Liver (tissue), 3 donors: ENCODE results near the gene GCKR.
"Not testable (repeated sequence)": the region's sequence is repeated elsewhere in the genome, so short reads cannot be mapped to it uniquely, and the experiment has no call there.

Experiments
- EGR1 ChIP-seq, 2 donors: IDR thresholded peaks; 2 replicates each; pipeline ENCODE4 v1.6.1; 2016 to 2018; ENCODE audit warnings: antibody characterized with exemption in 2 of 2, low read depth in 2 of 2
- FOXA1 ChIP-seq: IDR thresholded peaks from 2 replicates; pipeline ENCODE4 v1.6.1; 2016; ENCODE audit warnings: antibody characterized with exemption
- GABPA ChIP-seq, 2 donors: IDR thresholded peaks in 1 of 2; conservative IDR thresholded peaks in 1 of 2; 2 replicates each; pipeline ENCODE4 v1.6.1; 2016; ENCODE audit warnings: antibody characterized with exemption in 2 of 2, mild to moderate bottlenecking in 1 of 2, moderate library complexity in 1 of 2
- HNF4A ChIP-seq, 2 donors: conservative IDR thresholded peaks; 2 replicates each; pipeline ENCODE4 v1.6.1; 2016; ENCODE audit warnings: antibody characterized with exemption in 2 of 2, mild to moderate bottlenecking in 2 of 2
- NR2F2 ChIP-seq: IDR thresholded peaks from 2 replicates; pipeline ENCODE4 v1.6.1; 2016; ENCODE audit warnings: antibody characterized with exemption
- RAD21 ChIP-seq, 2 donors: IDR thresholded peaks; 2 replicates each; pipeline ENCODE4 v1.6.1; 2016; ENCODE audit warnings: antibody characterized with exemption in 2 of 2, mild to moderate bottlenecking in 2 of 2
- SP1 ChIP-seq: IDR thresholded peaks from 2 replicates; pipeline ENCODE4 v1.6.1; 2018; ENCODE audit warnings: antibody characterized with exemption, mild to moderate bottlenecking
- TAF1 ChIP-seq: conservative IDR thresholded peaks from 2 replicates; pipeline ENCODE4 v1.6.1; 2016; ENCODE audit warnings: antibody characterized with exemption, mild to moderate bottlenecking
- YY1 ChIP-seq: IDR thresholded peaks from 2 replicates; pipeline ENCODE4 v1.6.1; 2016; ENCODE audit warnings: antibody characterized with exemption, mild to moderate bottlenecking
- TF ChIP-seq, protein P1 (sequence below): fragments of 150-350 bp; IDR thresholded peaks from 2 replicates; pipeline ENCODE4 v1.5.1; 2017; ENCODE audit warnings: improper control_type of control experiment, low read depth, low read length; ENCODE audit not compliant: missing input control
- TF ChIP-seq, protein P2 (sequence below): IDR thresholded peaks from 2 replicates; pipeline ENCODE4 v1.6.1; 2016; ENCODE audit warnings: antibody characterized with exemption
- TF ChIP-seq, protein P3 (sequence below): IDR thresholded peaks from 2 replicates; pipeline ENCODE4 v1.6.1; 2016; ENCODE audit warnings: antibody characterized with exemption, mild to moderate bottlenecking
- TF ChIP-seq, protein P4 (sequence below): IDR thresholded peaks from 2 replicates; pipeline ENCODE4 v1.6.1; 2016; ENCODE audit warnings: antibody characterized with exemption
- TF ChIP-seq, protein P5 (sequence below): IDR thresholded peaks from 2 replicates; pipeline ENCODE4 v1.6.1; 2016; ENCODE audit warnings: antibody characterized with exemption
- donor health status: healthy.
- donor health status: healthy.

DNA sequence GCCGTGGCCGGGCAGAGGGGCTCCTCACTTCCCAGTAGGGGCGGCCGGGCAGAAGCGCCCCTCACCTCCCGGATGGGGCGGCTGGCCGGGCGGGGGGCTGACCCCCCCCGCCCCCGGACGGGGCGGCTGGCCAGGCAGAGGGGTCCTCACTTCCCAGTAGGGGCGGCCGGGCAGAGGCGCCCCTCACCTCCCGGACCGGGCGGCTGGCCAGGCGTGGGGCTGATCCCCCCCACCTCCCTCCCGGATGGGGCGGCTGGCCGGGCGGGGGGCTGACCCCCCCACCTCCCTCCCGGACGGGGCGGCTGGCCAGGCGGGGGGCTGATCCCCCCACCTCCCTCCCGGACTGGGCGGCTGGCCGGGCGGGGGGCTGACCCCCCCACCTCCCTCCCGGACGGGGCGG is 43.0 kb downstream of the GCKR start:
- TF ChIP-seq, protein P1, sequence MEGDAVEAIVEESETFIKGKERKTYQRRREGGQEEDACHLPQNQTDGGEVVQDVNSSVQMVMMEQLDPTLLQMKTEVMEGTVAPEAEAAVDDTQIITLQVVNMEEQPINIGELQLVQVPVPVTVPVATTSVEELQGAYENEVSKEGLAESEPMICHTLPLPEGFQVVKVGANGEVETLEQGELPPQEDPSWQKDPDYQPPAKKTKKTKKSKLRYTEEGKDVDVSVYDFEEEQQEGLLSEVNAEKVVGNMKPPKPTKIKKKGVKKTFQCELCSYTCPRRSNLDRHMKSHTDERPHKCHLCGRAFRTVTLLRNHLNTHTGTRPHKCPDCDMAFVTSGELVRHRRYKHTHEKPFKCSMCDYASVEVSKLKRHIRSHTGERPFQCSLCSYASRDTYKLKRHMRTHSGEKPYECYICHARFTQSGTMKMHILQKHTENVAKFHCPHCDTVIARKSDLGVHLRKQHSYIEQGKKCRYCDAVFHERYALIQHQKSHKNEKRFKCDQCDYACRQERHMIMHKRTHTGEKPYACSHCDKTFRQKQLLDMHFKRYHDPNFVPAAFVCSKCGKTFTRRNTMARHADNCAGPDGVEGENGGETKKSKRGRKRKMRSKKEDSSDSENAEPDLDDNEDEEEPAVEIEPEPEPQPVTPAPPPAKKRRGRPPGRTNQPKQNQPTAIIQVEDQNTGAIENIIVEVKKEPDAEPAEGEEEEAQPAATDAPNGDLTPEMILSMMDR, result not testable (repeated sequence)
- not testable (repeated sequence) for TF ChIP-seq NR2F2; TAF1; SP1; FOXA1; EGR1 (IDR thresholded peaks at IDR 0.05; ENCODE audit: low read depth in 2 of 2); HNF4A (conservative IDR thresholded peaks at IDR 0.05); RAD21 (IDR thresholded peaks at IDR 0.05); GABPA (IDR thresholded peaks at IDR 0.05 in 1 of 2, conservative IDR thresholded peaks at IDR 0.05 in 1 of 2); YY1
- TF ChIP-seq, protein P2, sequence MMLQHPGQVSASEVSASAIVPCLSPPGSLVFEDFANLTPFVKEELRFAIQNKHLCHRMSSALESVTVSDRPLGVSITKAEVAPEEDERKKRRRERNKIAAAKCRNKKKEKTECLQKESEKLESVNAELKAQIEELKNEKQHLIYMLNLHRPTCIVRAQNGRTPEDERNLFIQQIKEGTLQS, result not testable (repeated sequence)
- TF ChIP-seq, protein P3, sequence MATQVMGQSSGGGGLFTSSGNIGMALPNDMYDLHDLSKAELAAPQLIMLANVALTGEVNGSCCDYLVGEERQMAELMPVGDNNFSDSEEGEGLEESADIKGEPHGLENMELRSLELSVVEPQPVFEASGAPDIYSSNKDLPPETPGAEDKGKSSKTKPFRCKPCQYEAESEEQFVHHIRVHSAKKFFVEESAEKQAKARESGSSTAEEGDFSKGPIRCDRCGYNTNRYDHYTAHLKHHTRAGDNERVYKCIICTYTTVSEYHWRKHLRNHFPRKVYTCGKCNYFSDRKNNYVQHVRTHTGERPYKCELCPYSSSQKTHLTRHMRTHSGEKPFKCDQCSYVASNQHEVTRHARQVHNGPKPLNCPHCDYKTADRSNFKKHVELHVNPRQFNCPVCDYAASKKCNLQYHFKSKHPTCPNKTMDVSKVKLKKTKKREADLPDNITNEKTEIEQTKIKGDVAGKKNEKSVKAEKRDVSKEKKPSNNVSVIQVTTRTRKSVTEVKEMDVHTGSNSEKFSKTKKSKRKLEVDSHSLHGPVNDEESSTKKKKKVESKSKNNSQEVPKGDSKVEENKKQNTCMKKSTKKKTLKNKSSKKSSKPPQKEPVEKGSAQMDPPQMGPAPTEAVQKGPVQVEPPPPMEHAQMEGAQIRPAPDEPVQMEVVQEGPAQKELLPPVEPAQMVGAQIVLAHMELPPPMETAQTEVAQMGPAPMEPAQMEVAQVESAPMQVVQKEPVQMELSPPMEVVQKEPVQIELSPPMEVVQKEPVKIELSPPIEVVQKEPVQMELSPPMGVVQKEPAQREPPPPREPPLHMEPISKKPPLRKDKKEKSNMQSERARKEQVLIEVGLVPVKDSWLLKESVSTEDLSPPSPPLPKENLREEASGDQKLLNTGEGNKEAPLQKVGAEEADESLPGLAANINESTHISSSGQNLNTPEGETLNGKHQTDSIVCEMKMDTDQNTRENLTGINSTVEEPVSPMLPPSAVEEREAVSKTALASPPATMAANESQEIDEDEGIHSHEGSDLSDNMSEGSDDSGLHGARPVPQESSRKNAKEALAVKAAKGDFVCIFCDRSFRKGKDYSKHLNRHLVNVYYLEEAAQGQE, result not testable (repeated sequence)
- TF ChIP-seq, protein P4, sequence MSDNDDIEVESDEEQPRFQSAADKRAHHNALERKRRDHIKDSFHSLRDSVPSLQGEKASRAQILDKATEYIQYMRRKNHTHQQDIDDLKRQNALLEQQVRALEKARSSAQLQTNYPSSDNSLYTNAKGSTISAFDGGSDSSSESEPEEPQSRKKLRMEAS, result not testable (repeated sequence)
- TF ChIP-seq, protein P5, sequence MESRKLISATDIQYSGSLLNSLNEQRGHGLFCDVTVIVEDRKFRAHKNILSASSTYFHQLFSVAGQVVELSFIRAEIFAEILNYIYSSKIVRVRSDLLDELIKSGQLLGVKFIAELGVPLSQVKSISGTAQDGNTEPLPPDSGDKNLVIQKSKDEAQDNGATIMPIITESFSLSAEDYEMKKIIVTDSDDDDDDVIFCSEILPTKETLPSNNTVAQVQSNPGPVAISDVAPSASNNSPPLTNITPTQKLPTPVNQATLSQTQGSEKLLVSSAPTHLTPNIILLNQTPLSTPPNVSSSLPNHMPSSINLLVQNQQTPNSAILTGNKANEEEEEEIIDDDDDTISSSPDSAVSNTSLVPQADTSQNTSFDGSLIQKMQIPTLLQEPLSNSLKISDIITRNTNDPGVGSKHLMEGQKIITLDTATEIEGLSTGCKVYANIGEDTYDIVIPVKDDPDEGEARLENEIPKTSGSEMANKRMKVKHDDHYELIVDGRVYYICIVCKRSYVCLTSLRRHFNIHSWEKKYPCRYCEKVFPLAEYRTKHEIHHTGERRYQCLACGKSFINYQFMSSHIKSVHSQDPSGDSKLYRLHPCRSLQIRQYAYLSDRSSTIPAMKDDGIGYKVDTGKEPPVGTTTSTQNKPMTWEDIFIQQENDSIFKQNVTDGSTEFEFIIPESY, result not testable (repeated sequence)
